K562 (cell line): ENCODE data around the gene TSC22D2. TPM values are rescaled to one million over a fixed set of nuclear protein-coding genes. Genes with fewer than 3 reads are reported as not detected.

Experiments used
- ATAC-seq: fragments of 200-7000 bp; cut with Tn5 transposase; 3 replicates; pipeline ENCODE4 v1.9.1; 2020; ENCODE audit warnings: moderate library complexity
- BruUV-seq: library from RNA; stranded (reverse); fragments of 400-500 nt; replicated peaks from 2 replicates; lab custom pipeline; 2021; lab: Mats Ljungman, UMichigan
- CTCF ChIA-PET: fragments of 300-600 bp; formaldehyde crosslinking; extraction: SDS; loops from one replicate; lab custom pipeline; 2021; ENCODE audit warnings: low intra/inter-chr PET ratio; lab: Yijun Ruan, JAX
- POLR2A ChIA-PET: fragments of 300-600, 350-650 bp; sonication (Branson Sonifier 250); formaldehyde crosslinking; extraction: SDS; loops from one replicate; lab custom pipeline; 2021; ENCODE audit warnings: antibody characterized with exemption, inconsistent platforms; lab: Yijun Ruan, JAX
- DNase-seq, 4 experiments: peaks; one replicate each; pipeline versions ENCODE4 v3.0.0 to v3.0.0-alpha.2; 2011 to 2018; ENCODE audit warnings: low spot score in 3 of 4, mixed read lengths in 3 of 4; ENCODE audit errors: extremely low read depth in 1 of 4
- FAIRE-seq: peaks from 2 replicates; lab custom pipeline; 2011; peaks lifted over from hg19 to GRCh38; lab: Jason Lieb, UNC
- H2AFZ ChIP-seq: 2 replicates; pipeline ENCODE4 v1.6.0; 2011; ENCODE audit warnings: low read depth, low read length, control low read depth, inconsistent platforms
- H3K27ac ChIP-seq: fragments of 200-600 bp; 3 replicates; pipeline ENCODE4 v1.8.0; 2011; ENCODE audit warnings: low read depth, mild to moderate bottlenecking, control low read depth, inconsistent platforms, low read length, moderate library complexity, mixed read lengths; ENCODE audit errors: extremely low read depth
- H3K27me3 ChIP-seq, 2 experiments: fragments of 300-600 bp in 1 of 2; 2 replicates in 1 of 2; 3 replicates in 1 of 2; pipeline versions ENCODE4 v1.6.0 to v1.8.0; 2011; ENCODE audit warnings: inconsistent platforms in 2 of 2, low read length in 2 of 2, mild to moderate bottlenecking in 1 of 2, mixed read lengths in 1 of 2, moderate library complexity in 1 of 2; ENCODE audit not compliant: control insufficient read depth in 2 of 2, insufficient read depth in 2 of 2
- H3K36me3 ChIP-seq: fragments of 300-600 bp; 3 replicates; pipeline ENCODE4 v1.8.0; 2011; ENCODE audit warnings: mild to moderate bottlenecking, low read length, inconsistent platforms; ENCODE audit not compliant: control insufficient read depth, insufficient read depth
- H3K4me1 ChIP-seq, 2 experiments: fragments of 200-600 bp in 1 of 2; replicated peaks in 1 of 2; 2 replicates in 1 of 2; 3 replicates in 1 of 2; pipeline versions ENCODE4 v1.5.1 to v1.8.0; 2011; ENCODE audit warnings: inconsistent platforms in 2 of 2, low read length in 2 of 2, mild to moderate bottlenecking in 1 of 2, mixed read lengths in 1 of 2, moderate library complexity in 1 of 2; ENCODE audit not compliant: control insufficient read depth in 2 of 2, insufficient read depth in 2 of 2
- H3K4me2 ChIP-seq: 2 replicates; pipeline ENCODE4 v1.6.1; 2011; ENCODE audit warnings: low read length, control low read depth, inconsistent platforms, mixed read lengths; ENCODE audit not compliant: insufficient read depth
- H3K4me3 ChIP-seq: fragments of 200-600 bp; sonication (generic), shearing (Covaris generic); 2 replicates; pipeline ENCODE4 v1.5.1; 2016; ENCODE audit warnings: control low read depth, inconsistent platforms
- H3K79me2 ChIP-seq: fragments of 200-600 bp; 3 replicates; pipeline ENCODE4 v1.8.0; 2011; ENCODE audit warnings: low read length, inconsistent platforms; ENCODE audit not compliant: control insufficient read depth, insufficient read depth
- H3K9ac ChIP-seq, 2 experiments: 2 replicates each; pipeline versions ENCODE4 v1.6.0 to v1.6.1; 2011; ENCODE audit warnings: low read depth in 2 of 2, low read length in 2 of 2, control low read depth in 1 of 2, inconsistent platforms in 1 of 2, mild to moderate bottlenecking in 1 of 2, mixed read lengths in 1 of 2; ENCODE audit not compliant: insufficient read depth in 1 of 2
- H3K9me1 ChIP-seq: one replicate; pipeline ENCODE4 v1.6.0; 2011; ENCODE audit warnings: inconsistent platforms, mild to moderate bottlenecking, low read length, moderate library complexity; ENCODE audit not compliant: control insufficient read depth, insufficient read depth
- H3K9me3 ChIP-seq: replicated peaks from 2 replicates; pipeline ENCODE4 v1.5.1; 2011; ENCODE audit warnings: low read depth, low read length, inconsistent platforms; ENCODE audit not compliant: control insufficient read depth, insufficient read depth
- H4K20me1 ChIP-seq: replicated peaks from 2 replicates; pipeline ENCODE4 v1.6.1; 2011; ENCODE audit warnings: low read length, inconsistent platforms, mixed read lengths; ENCODE audit not compliant: control insufficient read depth, insufficient read depth
- CHD1 ChIP-seq: fragments of 200-600 bp; sonication (generic); IDR thresholded peaks from one replicate; pipeline ENCODE4 v1.6.1; 2012; ENCODE audit warnings: mild to moderate bottlenecking, moderate library complexity, low read length, inconsistent platforms
- HMBOX1 ChIP-seq: sonication (generic); IDR thresholded peaks from 2 replicates; pipeline ENCODE4 v1.6.1; 2016
- MXI1 ChIP-seq: IDR thresholded peaks from 2 replicates; pipeline ENCODE4 v1.6.1; 2011; ENCODE audit warnings: low read depth, mild to moderate bottlenecking, improper control_type of control experiment, low read length
- NFE2 ChIP-seq: IDR thresholded peaks from 2 replicates; pipeline ENCODE4 v1.6.1; 2014; ENCODE audit warnings: antibody characterized with exemption, low read depth
- PHF21A ChIP-seq: fragments of 450-650 bp; IDR thresholded peaks from 2 replicates; pipeline ENCODE4 v1.6.1; 2017; ENCODE audit warnings: low read depth, borderline replicate concordance
- RAD51 ChIP-seq: fragments of 450-650 bp; IDR thresholded peaks from 2 replicates; pipeline ENCODE4 v1.7.1; 2016; ENCODE audit warnings: low read depth, mild to moderate bottlenecking, borderline replicate concordance
- ZBTB2 ChIP-seq: fragments of 450-650 bp; IDR thresholded peaks from 2 replicates; pipeline ENCODE4 v1.6.1; 2016; ENCODE audit warnings: antibody characterized with exemption
- ZFP91 ChIP-seq: sonication (generic); formaldehyde crosslinking; IDR thresholded peaks from 2 replicates; pipeline ENCODE4 v1.8.0; 2022; ENCODE audit warnings: mild to moderate bottlenecking, missing genetic modification reagents
- ZNF224 ChIP-seq: sonication (generic); formaldehyde crosslinking; IDR thresholded peaks from 2 replicates; pipeline ENCODE4 v1.8.0; 2022; ENCODE audit warnings: mild to moderate bottlenecking, missing genetic modification reagents
- ZNF780A ChIP-seq: fragments of 250-450 bp; sonication (Bioruptor Pico); IDR thresholded peaks from 2 replicates; pipeline ENCODE4 v1.5.0; 2021; ENCODE audit warnings: mild to moderate bottlenecking
- WGBS: fragments of 100-300 bp; shearing (Covaris generic); methylation state at CpG from one replicate; pipeline ENCODE4 v1.1.6; 2016; ENCODE audit warnings: low coverage, mixed read lengths; ENCODE audit not compliant: insufficient coverage; ENCODE audit errors: missing lambda C conversion rate; 5-methylcytosine and 5-hydroxymethylcytosine counted together
- in situ Hi-C: fragments of 300-500 bp; cut with MboI; formaldehyde crosslinking; loops from 4 replicates; pipeline ENCODE4 v1.15.0; 2018; ENCODE audit warnings: inconsistent platforms, mixed read lengths
- intact Hi-C: fragments of 100-400 bp; cut with micrococcal nuclease; formaldehyde crosslinking; loops from 2 replicates; pipeline ENCODE4 v1.14.2; 2022
- polyA plus RNA-seq, 8 experiments: library from polyadenylated mRNA; depleted of rRNA in 4 of 8; stranded (reverse) in 5 of 8; unstranded in 3 of 8; fragments of >200 nt; fragmentation: Nextera tagmentation in 2 of 8; fragmentation: Illumina TruSeq in 1 of 8; extraction: Ambion mirVana in 2 of 8; extraction: Trizol in 1 of 8; gene quantifications; 2 replicates each; pipeline versions ENCODE4 v1.2.1 to v1.2.3, GENCODE V29; 2011 to 2014; ENCODE audit warnings: inconsistent platforms in 1 of 8, missing spikeins in 1 of 8
- total RNA-seq, 7 experiments: library from RNA; depleted of rRNA in 6 of 7; stranded (reverse); fragments of >200 nt in 6 of 7; fragmentation: Illumina TruSeq in 2 of 7; extraction: Trizol in 2 of 7; gene quantifications; 2 replicates each; pipeline versions ENCODE4 v1.2.1 to v1.2.3, GENCODE V29; 2011 to 2021; ENCODE audit warnings: low replicate concordance in 1 of 7
- TF ChIP-seq, protein P1 (sequence below): fragments of 450-650 bp; formaldehyde crosslinking; IDR thresholded peaks from 2 replicates; pipeline ENCODE4 v1.4.0; 2022; ENCODE audit warnings: missing genetic modification characterization
- TF ChIP-seq, protein P2 (sequence below), 2 experiments: fragments of 450-650 bp; conservative IDR thresholded peaks; 2 replicates each; pipeline ENCODE4 v1.6.1; 2017; ENCODE audit warnings: mild to moderate bottlenecking in 2 of 2, moderate library complexity in 2 of 2

TSC22D2 gene
- total and polyA plus RNA-seq, 9 of the 15 experiments (the other 6 are each of a cell fraction or from before 2014, with no cell fraction given), result 5.5 to 44.0 (median 19.3) TPM

- no peak for TF ChIP-seq ZNF780A
- no peak for TF ChIP-seq ZFP91 (CRISPR knock-in tag)
Observed at GRCh38 chr3:150411976-150412375, 3.9 kb downstream of the TSC22D2 start (continued).

- ChIA-PET CTCF (interaction anchor here (0.7 to 1.2 kb wide), 2 partner anchors 83 to 1896 kb away, joined by 3 to 5 read pairs; no protein-coding TSS in a partner anchor), POLR2A (interaction anchor here (0.8 to 2.7 kb wide), 4 partner anchors 9 to 13 kb away, joined by 3 to 19 read pairs (median 4); no protein-coding TSS in a partner anchor)
- peak overlapping the region; percentile 75 for H3K4me2 ChIP-seq
- peaks cover 11 to 28% of the 10 kb centered on the region in 2 experiments; a peak in 3 of 5 replicates for H3K4me1 ChIP-seq
- peak overlapping the region; percentile 31 for H3K27ac ChIP-seq
- peak in 2 of 4 experiments; percentile 32 to 64 for DNase-seq
- H3K9me1 ChIP-seq, result no peaks in the 10 kb centered on the region
- H3K9ac ChIP-seq, result peak overlapping the region; percentile 19 to 84
- no peaks in the 10 kb centered on the region for H3K27me3 ChIP-seq
- in situ Hi-C loops, result loop anchor here (5.0 kb wide), 1 partner anchor 80 kb away; no protein-coding TSS in a partner anchor
- intact Hi-C loops, result loop anchor here (2.0 to 5.0 kb wide), 2 partner anchors 126 to 190 kb away; partner anchors contain the start of gene SELENOT
- H3K9me3 ChIP-seq, result no peaks in the 10 kb centered on the region
- peaks cover 63% of the 10 kb centered on the region for H3K36me3 ChIP-seq
- no peak overlapping the region for H2AFZ ChIP-seq
- peak overlapping the region; percentile 81 for H3K4me3 ChIP-seq
- FAIRE-seq, result peak; percentile 35
- BruUV-seq, result no TSS peak
- 0% methylated on average over 5 of the region's 5 CpGs for WGBS
- H3K79me2 ChIP-seq, result peaks cover 92% of the 10 kb centered on the region
- ATAC-seq, result peak; percentile 13
- peaks cover 36% of the 10 kb centered on the region for H4K20me1 ChIP-seq
- TF ChIP-seq CHD1 (peak; percentile 31), RAD51 (peak; percentile 58), ZNF224 (CRISPR knock-in tag) (no peak), NFE2 (0 out of 2 replicates have a peak, but pooled peaks have one; percentile 6), PHF21A (no peak), ZBTB2 (0 out of 2 replicates have a peak, but pooled peaks have one; percentile 39), HMBOX1 (peak; percentile 80), MXI1 (peak; percentile 73)
- TF ChIP-seq, protein P1, sequence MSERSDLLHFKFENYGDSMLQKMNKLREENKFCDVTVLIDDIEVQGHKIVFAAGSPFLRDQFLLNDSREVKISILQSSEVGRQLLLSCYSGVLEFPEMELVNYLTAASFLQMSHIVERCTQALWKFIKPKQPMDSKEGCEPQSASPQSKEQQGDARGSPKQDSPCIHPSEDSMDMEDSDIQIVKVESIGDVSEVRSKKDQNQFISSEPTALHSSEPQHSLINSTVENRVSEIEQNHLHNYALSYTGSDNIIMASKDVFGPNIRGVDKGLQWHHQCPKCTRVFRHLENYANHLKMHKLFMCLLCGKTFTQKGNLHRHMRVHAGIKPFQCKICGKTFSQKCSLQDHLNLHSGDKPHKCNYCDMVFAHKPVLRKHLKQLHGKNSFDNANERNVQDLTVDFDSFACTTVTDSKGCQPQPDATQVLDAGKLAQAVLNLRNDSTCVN, result no peak
- TF ChIP-seq, protein P2, sequence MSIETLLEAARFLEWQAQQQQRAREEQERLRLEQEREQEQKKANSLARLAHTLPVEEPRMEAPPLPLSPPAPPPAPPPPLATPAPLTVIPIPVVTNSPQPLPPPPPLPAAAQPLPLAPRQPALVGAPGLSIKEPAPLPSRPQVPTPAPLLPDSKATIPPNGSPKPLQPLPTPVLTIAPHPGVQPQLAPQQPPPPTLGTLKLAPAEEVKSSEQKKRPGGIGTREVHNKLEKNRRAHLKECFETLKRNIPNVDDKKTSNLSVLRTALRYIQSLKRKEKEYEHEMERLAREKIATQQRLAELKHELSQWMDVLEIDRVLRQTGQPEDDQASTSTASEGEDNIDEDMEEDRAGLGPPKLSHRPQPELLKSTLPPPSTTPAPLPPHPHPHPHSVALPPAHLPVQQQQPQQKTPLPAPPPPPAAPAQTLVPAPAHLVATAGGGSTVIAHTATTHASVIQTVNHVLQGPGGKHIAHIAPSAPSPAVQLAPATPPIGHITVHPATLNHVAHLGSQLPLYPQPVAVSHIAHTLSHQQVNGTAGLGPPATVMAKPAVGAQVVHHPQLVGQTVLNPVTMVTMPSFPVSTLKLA (conservative IDR thresholded peaks at IDR 0.05), result peak; percentile 76 to 80
Observed at GRCh38 chr3:150412561-150413231, 4.6 kb downstream of the TSC22D2 start.
